WTC11 (cell line): Measurements from ENCODE around the gene BANK1. TPM values are rescaled to one million over a fixed set of nuclear protein-coding genes. Genes with fewer than 3 reads are reported as not detected.

Experiments
- ATAC-seq: fragments of 200-7000 bp; cut with Tn5 transposase; 2 replicates; pipeline ENCODE4 v1.10.0; 2021; ENCODE audit warnings: mild to moderate bottlenecking, moderate library complexity
- CTCF ChIA-PET: fragments of 300-600 bp; sonication (Branson Sonifier 250); formaldehyde crosslinking; loops from one replicate; lab custom pipeline; 2021; ENCODE audit warnings: antibody characterized with exemption; lab: Charles Lee
- POLR2A ChIA-PET: fragments of 350-600 bp; sonication (Branson Sonifier 250); formaldehyde crosslinking; loops from one replicate; lab custom pipeline; 2021; ENCODE audit warnings: antibody characterized with exemption; lab: Charles Lee
- DNase-seq: peaks from one replicate; pipeline ENCODE4 v3.0.0; 2021; ENCODE audit warnings: low spot score
- H3K27ac Mint-ChIP-seq: 2 replicates; pipeline ENCODE4 v1.8.0; 2021; ENCODE audit warnings: mixed read lengths
- H3K27me3 Mint-ChIP-seq: 2 replicates; pipeline ENCODE4 v1.8.0; 2021; ENCODE audit warnings: low read depth, mild to moderate bottlenecking, moderate library complexity, mixed read lengths
- H3K36me3 Mint-ChIP-seq: 2 replicates; pipeline ENCODE4 v1.8.0; 2021; ENCODE audit warnings: mixed read lengths
- H3K4me1 Mint-ChIP-seq: 2 replicates; pipeline ENCODE4 v1.8.0; 2022; ENCODE audit warnings: mixed read lengths
- H3K4me3 Mint-ChIP-seq: 2 replicates; pipeline ENCODE4 v1.8.0; 2021; ENCODE audit warnings: mild to moderate bottlenecking, moderate library complexity, mixed read lengths
- H3K9me3 Mint-ChIP-seq: 2 replicates; pipeline ENCODE4 v1.8.0; 2021; ENCODE audit warnings: mixed read lengths
- CREM ChIP-seq: sonication (generic); formaldehyde crosslinking; IDR thresholded peaks from 2 replicates; pipeline ENCODE4 v1.8.1; 2022; ENCODE audit warnings: mild to moderate bottlenecking, missing genetic modification reagents, moderate library complexity
- FOXJ3 ChIP-seq: sonication (generic); formaldehyde crosslinking; IDR thresholded peaks from 2 replicates; pipeline ENCODE4 v1.9.0; 2021; ENCODE audit warnings: missing genetic modification reagents, mild to moderate bottlenecking, borderline replicate concordance
- GABPB1 ChIP-seq: sonication (generic); formaldehyde crosslinking; IDR thresholded peaks from 2 replicates; pipeline ENCODE4 v1.8.1; 2023; ENCODE audit warnings: mild to moderate bottlenecking, missing genetic modification reagents
- GTF2I ChIP-seq: fragments of 250-450 bp; sonication (Bioruptor Pico); conservative IDR thresholded peaks from 2 replicates; pipeline ENCODE4 v1.4.0; 2021; ENCODE audit warnings: mild to moderate bottlenecking
- JUN ChIP-seq: sonication (generic); formaldehyde crosslinking; IDR thresholded peaks from 2 replicates; pipeline ENCODE4 v1.8.0; 2023; ENCODE audit warnings: mild to moderate bottlenecking, missing genetic modification reagents
- MXD4 ChIP-seq: fragments of 250-450 bp; sonication (Bioruptor Pico); IDR thresholded peaks from 2 replicates; pipeline ENCODE4 v1.8.0; 2021; ENCODE audit warnings: mild to moderate bottlenecking, moderate library complexity, borderline replicate concordance
- NFE2L1 ChIP-seq: sonication (generic); formaldehyde crosslinking; IDR thresholded peaks from 2 replicates; pipeline ENCODE4 v1.8.1; 2023; ENCODE audit warnings: missing genetic modification reagents
- OVOL2 ChIP-seq: fragments of 250-450 bp; sonication (Bioruptor Pico); IDR thresholded peaks from 2 replicates; pipeline ENCODE4 v1.9.0; 2021; ENCODE audit warnings: mild to moderate bottlenecking, borderline replicate concordance
- RORB ChIP-seq: fragments of 250-450 bp; sonication (Bioruptor Pico); IDR thresholded peaks from 2 replicates; pipeline ENCODE4 v1.9.0; 2021; ENCODE audit warnings: mild to moderate bottlenecking
- TEAD1 ChIP-seq: sonication (generic); formaldehyde crosslinking; IDR thresholded peaks from 2 replicates; pipeline ENCODE4 v1.8.0; 2022; ENCODE audit warnings: mild to moderate bottlenecking, missing genetic modification reagents
- ZBTB21 ChIP-seq: sonication (generic); formaldehyde crosslinking; IDR thresholded peaks from 2 replicates; pipeline ENCODE4 v1.8.1; 2023; ENCODE audit warnings: mild to moderate bottlenecking, missing genetic modification reagents, borderline replicate concordance
- ZNF121 ChIP-seq: sonication (generic); formaldehyde crosslinking; IDR thresholded peaks from 2 replicates; pipeline ENCODE4 v1.8.0; 2023; ENCODE audit warnings: missing genetic modification reagents
- ZNF138 ChIP-seq: sonication (generic); formaldehyde crosslinking; conservative IDR thresholded peaks from 2 replicates; pipeline ENCODE4 v1.8.1; 2022; ENCODE audit warnings: mild to moderate bottlenecking, moderate library complexity, missing genetic modification reagents
- ZNF317 ChIP-seq: sonication (generic); formaldehyde crosslinking; IDR thresholded peaks from 2 replicates; pipeline ENCODE4 v1.8.1; 2023; ENCODE audit warnings: low read depth, mild to moderate bottlenecking, moderate library complexity, missing genetic modification reagents, borderline replicate concordance
- ZNF423 ChIP-seq: fragments of 250-450 bp; sonication (Bioruptor Pico); IDR thresholded peaks from 2 replicates; pipeline ENCODE4 v2.1.2; 2022; ENCODE audit warnings: mild to moderate bottlenecking, moderate library complexity
- ZNF671 ChIP-seq: fragments of 250-450 bp; sonication (Bioruptor Pico); IDR thresholded peaks from 2 replicates; pipeline ENCODE4 v1.8.0; 2021; ENCODE audit warnings: mild to moderate bottlenecking
- total RNA-seq: library from RNA; stranded (reverse); gene quantifications from 3 replicates; pipeline ENCODE4 v1.2.3, GENCODE V29; 2021
- TF ChIP-seq, protein P1 (sequence below): sonication (generic); formaldehyde crosslinking; IDR thresholded peaks from 2 replicates; pipeline ENCODE4 v1.8.1; 2023; ENCODE audit warnings: mild to moderate bottlenecking, missing genetic modification reagents
- TF ChIP-seq, protein P2 (sequence below): fragments of 250-450 bp; sonication (Bioruptor Pico); IDR thresholded peaks from 2 replicates; pipeline ENCODE4 v2.1.2; 2022; ENCODE audit warnings: mild to moderate bottlenecking, moderate library complexity
- TF ChIP-seq, protein P3 (sequence below): fragments of 250-450 bp; sonication (Bioruptor Pico); IDR thresholded peaks from 2 replicates; pipeline ENCODE4 v1.9.0; 2021; ENCODE audit warnings: mild to moderate bottlenecking, borderline replicate concordance
- TF ChIP-seq, protein P4 (sequence below): sonication (generic); formaldehyde crosslinking; IDR thresholded peaks from 2 replicates; pipeline ENCODE4 v1.8.0; 2022; ENCODE audit warnings: mild to moderate bottlenecking, missing genetic modification reagents

Gene BANK1
- total RNA-seq, 1 experiment from 2014 or later: 0.68 TPM

DNA sequence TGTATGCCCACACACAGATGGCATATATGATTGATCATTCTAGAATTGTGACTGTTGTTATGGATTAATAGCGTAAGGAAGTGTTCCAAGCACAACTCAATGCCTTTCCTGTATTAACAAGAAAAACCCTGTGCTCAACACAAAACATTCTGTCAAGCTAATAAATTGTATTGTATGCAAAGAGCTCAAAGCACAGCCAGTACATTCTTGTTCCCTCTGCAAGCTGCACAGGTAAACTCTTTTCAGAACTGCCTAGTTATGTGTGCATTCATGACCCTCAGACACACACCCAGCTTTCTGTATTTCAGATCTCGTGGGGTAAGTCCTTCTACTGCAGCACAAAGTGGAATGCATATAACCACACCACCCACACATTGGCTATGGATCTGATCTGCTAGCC, 34.3 kb upstream of the BANK1 start (continued):
- no peak for TF ChIP-seq FOXJ3 (CRISPR knock-in tag)
- TF ChIP-seq TEAD1 (CRISPR knock-in tag): no peak
- TF ChIP-seq ZNF671 (CRISPR knock-in tag): no peak
- no peak for TF ChIP-seq GABPB1 (CRISPR knock-in tag)
- no peak for TF ChIP-seq JUN
- no peak for TF ChIP-seq ZNF138 (CRISPR knock-in tag)
- TF ChIP-seq RORB (CRISPR knock-in tag): no peak

DNA sequence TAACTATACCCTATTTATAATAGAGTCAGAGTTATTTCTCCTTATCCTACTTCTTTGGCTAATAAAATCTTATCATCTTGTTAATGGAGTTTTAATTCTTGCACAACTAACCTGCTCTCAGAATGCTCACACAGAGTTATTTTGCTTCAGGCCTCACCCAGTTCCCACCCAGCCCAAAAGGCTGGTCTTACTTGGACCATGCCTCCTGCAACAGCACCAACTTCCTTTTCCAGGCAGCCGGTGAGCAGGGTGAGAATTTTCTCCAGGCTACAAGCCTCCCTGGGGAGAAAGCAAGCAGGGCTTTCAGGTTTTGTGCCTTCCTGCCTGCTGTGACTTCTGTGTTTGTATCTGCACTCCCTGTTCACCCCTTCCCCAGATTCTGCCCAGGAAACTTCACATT, 29.1 kb upstream of the BANK1 start:
- ATAC-seq: no peak
- H3K4me1 Mint-ChIP-seq: peaks cover 16% of the 10 kb centered on the region
- TF ChIP-seq ZNF423 (0 out of 2 replicates have a peak, but pooled peaks have one; percentile 4), ZNF671 (CRISPR knock-in tag) (no peak)
- TF ChIP-seq, all 79 proteins: peak for 1
- no peaks in the 10 kb centered on the region for H3K27me3 Mint-ChIP-seq
- ChIA-PET POLR2A (no interaction called here), CTCF (no interaction called here)
- H3K27ac Mint-ChIP-seq: no peak overlapping the region; the same call in 1 of the 2 replicates
- no peak overlapping the region for H3K4me3 Mint-ChIP-seq
- no peaks in the 10 kb centered on the region for H3K36me3 Mint-ChIP-seq
- peaks cover 1% of the 10 kb centered on the region for H3K9me3 Mint-ChIP-seq
- DNase-seq: no peak

DNA sequence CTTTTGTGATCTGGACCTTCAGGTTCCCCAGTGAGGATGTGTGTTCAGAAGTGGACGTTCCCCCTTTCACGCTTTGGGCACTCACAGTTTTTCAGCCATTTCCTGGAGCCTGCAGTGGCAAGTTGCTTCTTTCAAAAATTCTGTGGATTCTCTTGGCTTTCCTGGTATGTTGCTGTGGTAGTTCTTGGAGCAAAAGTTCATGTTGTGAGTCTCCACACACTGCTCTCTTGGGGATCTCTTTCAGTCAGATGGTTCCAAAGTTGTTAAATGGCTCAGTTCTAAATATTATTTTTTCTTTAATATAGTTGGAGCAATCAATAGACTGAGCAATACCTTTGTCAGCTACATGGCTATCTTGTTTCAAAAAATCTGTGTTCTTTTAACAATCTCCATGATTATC, 28.5 kb upstream of the BANK1 start:
- ChIA-PET POLR2A (no interaction called here), CTCF (no interaction called here)
- peaks cover 16% of the 10 kb centered on the region for H3K4me1 Mint-ChIP-seq
- TF ChIP-seq, protein P1, sequence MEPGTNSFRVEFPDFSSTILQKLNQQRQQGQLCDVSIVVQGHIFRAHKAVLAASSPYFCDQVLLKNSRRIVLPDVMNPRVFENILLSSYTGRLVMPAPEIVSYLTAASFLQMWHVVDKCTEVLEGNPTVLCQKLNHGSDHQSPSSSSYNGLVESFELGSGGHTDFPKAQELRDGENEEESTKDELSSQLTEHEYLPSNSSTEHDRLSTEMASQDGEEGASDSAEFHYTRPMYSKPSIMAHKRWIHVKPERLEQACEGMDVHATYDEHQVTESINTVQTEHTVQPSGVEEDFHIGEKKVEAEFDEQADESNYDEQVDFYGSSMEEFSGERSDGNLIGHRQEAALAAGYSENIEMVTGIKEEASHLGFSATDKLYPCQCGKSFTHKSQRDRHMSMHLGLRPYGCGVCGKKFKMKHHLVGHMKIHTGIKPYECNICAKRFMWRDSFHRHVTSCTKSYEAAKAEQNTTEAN (CRISPR knock-in tag): no peak
- TF ChIP-seq ZBTB21 (CRISPR knock-in tag) (no peak), NFE2L1 (CRISPR knock-in tag) (no peak), GTF2I (no peak), OVOL2 (CRISPR knock-in tag) (no peak), CREM (CRISPR knock-in tag) (no peak), ZNF671 (CRISPR knock-in tag) (no peak), JUN (no peak)
- TF ChIP-seq, protein P2, sequence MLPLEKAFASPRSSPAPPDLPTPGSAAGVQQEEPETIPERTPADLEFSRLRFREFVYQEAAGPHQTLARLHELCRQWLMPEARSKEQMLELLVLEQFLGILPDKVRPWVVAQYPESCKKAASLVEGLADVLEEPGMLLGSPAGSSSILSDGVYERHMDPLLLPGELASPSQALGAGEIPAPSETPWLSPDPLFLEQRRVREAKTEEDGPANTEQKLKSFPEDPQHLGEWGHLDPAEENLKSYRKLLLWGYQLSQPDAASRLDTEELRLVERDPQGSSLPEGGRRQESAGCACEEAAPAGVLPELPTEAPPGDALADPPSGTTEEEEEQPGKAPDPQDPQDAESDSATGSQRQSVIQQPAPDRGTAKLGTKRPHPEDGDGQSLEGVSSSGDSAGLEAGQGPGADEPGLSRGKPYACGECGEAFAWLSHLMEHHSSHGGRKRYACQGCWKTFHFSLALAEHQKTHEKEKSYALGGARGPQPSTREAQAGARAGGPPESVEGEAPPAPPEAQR (CRISPR knock-in tag): no peak
- TF ChIP-seq, all 79 proteins: peak for 0
- no peaks in the 10 kb centered on the region for H3K36me3 Mint-ChIP-seq
- peaks cover 8% of the 10 kb centered on the region for H3K9me3 Mint-ChIP-seq
- H3K27ac Mint-ChIP-seq: no peak overlapping the region; the same call in 1 of the 2 replicates
- no peaks in the 10 kb centered on the region for H3K27me3 Mint-ChIP-seq
- H3K4me3 Mint-ChIP-seq: no peak overlapping the region
- DNase-seq (no peak), ATAC-seq (no peak)

DNA sequence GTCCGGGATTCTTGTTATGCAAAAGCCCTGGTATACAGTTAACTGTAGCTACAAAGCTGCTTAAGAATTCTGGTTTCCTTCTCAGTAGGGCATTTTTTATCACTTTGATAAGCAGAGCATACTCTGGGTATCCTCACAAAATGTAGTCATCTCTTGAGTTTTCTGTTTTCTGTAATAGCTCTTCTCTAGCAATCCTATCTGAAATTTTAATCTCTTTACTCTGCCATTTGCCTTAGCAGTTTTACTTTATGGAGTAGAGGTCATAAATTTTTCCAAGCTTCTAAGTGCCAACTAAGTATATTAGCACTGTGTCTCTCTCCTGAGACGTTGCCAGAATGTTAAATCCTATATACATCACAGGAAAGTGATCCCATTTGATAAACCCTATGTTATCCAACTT, 28.0 kb upstream of the BANK1 start:
- H3K4me3 Mint-ChIP-seq: no peak overlapping the region
- POLR2A ChIA-PET: no interaction called here
- H3K27ac Mint-ChIP-seq: no peak overlapping the region
- no peaks in the 10 kb centered on the region for H3K27me3 Mint-ChIP-seq
- ATAC-seq: no peak
- peaks cover 16% of the 10 kb centered on the region for H3K4me1 Mint-ChIP-seq
- TF ChIP-seq ZNF317 (no peak), ZNF423 (no peak)
- TF ChIP-seq, all 79 proteins: peak for 0
- CTCF ChIA-PET: no interaction called here
- H3K36me3 Mint-ChIP-seq: no peaks in the 10 kb centered on the region
- DNase-seq: no peak
- H3K9me3 Mint-ChIP-seq: peaks cover 13% of the 10 kb centered on the region

DNA sequence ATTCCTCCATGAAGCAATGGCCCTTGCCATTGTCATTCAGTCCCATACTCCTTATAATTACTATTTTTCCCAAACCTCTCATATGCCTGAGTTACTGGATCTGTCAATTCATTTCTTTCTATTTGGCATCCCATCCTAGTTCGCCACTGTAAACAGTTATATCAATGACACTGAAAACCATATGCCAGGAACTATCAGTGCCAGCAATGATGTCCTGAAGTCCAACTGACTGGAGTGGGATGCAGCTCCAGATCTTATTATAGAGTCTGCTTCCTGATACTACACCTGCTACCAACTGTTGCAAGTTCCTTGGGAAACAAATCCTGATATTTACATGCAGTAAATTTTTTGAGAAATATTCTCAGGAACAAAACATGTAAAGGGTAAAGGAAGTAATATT, 27.0 kb upstream of the BANK1 start:
- H3K4me1 Mint-ChIP-seq: peaks cover 16% of the 10 kb centered on the region
- no peaks in the 10 kb centered on the region for H3K27me3 Mint-ChIP-seq
- ChIA-PET POLR2A (no interaction called here), CTCF (no interaction called here)
- peaks cover 14% of the 10 kb centered on the region for H3K9me3 Mint-ChIP-seq
- H3K27ac Mint-ChIP-seq: no peak overlapping the region
- H3K36me3 Mint-ChIP-seq: no peaks in the 10 kb centered on the region
- ATAC-seq (no peak), DNase-seq (no peak)
- no peak overlapping the region for H3K4me3 Mint-ChIP-seq
- TF ChIP-seq ZNF423: no peak
- TF ChIP-seq ZNF121: no peak
- TF ChIP-seq, protein P3, sequence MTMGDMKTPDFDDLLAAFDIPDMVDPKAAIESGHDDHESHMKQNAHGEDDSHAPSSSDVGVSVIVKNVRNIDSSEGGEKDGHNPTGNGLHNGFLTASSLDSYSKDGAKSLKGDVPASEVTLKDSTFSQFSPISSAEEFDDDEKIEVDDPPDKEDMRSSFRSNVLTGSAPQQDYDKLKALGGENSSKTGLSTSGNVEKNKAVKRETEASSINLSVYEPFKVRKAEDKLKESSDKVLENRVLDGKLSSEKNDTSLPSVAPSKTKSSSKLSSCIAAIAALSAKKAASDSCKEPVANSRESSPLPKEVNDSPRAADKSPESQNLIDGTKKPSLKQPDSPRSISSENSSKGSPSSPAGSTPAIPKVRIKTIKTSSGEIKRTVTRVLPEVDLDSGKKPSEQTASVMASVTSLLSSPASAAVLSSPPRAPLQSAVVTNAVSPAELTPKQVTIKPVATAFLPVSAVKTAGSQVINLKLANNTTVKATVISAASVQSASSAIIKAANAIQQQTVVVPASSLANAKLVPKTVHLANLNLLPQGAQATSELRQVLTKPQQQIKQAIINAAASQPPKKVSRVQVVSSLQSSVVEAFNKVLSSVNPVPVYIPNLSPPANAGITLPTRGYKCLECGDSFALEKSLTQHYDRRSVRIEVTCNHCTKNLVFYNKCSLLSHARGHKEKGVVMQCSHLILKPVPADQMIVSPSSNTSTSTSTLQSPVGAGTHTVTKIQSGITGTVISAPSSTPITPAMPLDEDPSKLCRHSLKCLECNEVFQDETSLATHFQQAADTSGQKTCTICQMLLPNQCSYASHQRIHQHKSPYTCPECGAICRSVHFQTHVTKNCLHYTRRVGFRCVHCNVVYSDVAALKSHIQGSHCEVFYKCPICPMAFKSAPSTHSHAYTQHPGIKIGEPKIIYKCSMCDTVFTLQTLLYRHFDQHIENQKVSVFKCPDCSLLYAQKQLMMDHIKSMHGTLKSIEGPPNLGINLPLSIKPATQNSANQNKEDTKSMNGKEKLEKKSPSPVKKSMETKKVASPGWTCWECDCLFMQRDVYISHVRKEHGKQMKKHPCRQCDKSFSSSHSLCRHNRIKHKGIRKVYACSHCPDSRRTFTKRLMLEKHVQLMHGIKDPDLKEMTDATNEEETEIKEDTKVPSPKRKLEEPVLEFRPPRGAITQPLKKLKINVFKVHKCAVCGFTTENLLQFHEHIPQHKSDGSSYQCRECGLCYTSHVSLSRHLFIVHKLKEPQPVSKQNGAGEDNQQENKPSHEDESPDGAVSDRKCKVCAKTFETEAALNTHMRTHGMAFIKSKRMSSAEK (CRISPR knock-in tag): no peak
- no peak for TF ChIP-seq MXD4 (CRISPR knock-in tag)
- TF ChIP-seq, protein P4, sequence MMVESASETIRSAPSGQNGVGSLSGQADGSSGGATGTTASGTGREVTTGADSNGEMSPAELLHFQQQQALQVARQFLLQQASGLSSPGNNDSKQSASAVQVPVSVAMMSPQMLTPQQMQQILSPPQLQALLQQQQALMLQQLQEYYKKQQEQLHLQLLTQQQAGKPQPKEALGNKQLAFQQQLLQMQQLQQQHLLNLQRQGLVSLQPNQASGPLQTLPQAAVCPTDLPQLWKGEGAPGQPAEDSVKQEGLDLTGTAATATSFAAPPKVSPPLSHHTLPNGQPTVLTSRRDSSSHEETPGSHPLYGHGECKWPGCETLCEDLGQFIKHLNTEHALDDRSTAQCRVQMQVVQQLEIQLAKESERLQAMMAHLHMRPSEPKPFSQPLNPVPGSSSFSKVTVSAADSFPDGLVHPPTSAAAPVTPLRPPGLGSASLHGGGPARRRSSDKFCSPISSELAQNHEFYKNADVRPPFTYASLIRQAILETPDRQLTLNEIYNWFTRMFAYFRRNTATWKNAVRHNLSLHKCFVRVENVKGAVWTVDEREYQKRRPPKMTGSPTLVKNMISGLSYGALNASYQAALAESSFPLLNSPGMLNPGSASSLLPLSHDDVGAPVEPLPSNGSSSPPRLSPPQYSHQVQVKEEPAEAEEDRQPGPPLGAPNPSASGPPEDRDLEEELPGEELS: no peak
